Measurements from ENCODE around the gene MAML2. TPM values are rescaled to one million over a fixed set of nuclear protein-coding genes. Genes with fewer than 3 reads are reported as not detected.

Gene MAML2
- total and polyA plus RNA-seq, 9 of the 15 experiments (the other 6 are each of a cell fraction or from before 2014, with no cell fraction given): 0.79 to 6.8 (median 4.8) TPM

GRCh38 chr11:96082002-96082899 lies 260.7 kb downstream of the MAML2 start (continued):
- TF ChIP-seq, protein P1, sequence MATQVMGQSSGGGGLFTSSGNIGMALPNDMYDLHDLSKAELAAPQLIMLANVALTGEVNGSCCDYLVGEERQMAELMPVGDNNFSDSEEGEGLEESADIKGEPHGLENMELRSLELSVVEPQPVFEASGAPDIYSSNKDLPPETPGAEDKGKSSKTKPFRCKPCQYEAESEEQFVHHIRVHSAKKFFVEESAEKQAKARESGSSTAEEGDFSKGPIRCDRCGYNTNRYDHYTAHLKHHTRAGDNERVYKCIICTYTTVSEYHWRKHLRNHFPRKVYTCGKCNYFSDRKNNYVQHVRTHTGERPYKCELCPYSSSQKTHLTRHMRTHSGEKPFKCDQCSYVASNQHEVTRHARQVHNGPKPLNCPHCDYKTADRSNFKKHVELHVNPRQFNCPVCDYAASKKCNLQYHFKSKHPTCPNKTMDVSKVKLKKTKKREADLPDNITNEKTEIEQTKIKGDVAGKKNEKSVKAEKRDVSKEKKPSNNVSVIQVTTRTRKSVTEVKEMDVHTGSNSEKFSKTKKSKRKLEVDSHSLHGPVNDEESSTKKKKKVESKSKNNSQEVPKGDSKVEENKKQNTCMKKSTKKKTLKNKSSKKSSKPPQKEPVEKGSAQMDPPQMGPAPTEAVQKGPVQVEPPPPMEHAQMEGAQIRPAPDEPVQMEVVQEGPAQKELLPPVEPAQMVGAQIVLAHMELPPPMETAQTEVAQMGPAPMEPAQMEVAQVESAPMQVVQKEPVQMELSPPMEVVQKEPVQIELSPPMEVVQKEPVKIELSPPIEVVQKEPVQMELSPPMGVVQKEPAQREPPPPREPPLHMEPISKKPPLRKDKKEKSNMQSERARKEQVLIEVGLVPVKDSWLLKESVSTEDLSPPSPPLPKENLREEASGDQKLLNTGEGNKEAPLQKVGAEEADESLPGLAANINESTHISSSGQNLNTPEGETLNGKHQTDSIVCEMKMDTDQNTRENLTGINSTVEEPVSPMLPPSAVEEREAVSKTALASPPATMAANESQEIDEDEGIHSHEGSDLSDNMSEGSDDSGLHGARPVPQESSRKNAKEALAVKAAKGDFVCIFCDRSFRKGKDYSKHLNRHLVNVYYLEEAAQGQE (IDR thresholded peaks at IDR 0.05; ENCODE audit: borderline replicate concordance): peak; percentile 40; the same call in 1 of the 2 replicates
- TF ChIP-seq, protein P1 (CRISPR knock-in tag; IDR thresholded peaks at IDR 0.05; ENCODE audit: low read depth): no peak
- peak; percentile 60 for TF ChIP-seq BRD9 (IDR thresholded peaks at IDR 0.05; ENCODE audit: low read depth, partially characterized antibody)
- TF ChIP-seq TBP (optimal IDR thresholded peaks at IDR 0.05; ENCODE audit: low read depth, low read length): peak; percentile 22
- peak; percentile 81 for TF ChIP-seq MAFG (tag; conservative IDR thresholded peaks at IDR 0.05)
- TF ChIP-seq, protein P2, sequence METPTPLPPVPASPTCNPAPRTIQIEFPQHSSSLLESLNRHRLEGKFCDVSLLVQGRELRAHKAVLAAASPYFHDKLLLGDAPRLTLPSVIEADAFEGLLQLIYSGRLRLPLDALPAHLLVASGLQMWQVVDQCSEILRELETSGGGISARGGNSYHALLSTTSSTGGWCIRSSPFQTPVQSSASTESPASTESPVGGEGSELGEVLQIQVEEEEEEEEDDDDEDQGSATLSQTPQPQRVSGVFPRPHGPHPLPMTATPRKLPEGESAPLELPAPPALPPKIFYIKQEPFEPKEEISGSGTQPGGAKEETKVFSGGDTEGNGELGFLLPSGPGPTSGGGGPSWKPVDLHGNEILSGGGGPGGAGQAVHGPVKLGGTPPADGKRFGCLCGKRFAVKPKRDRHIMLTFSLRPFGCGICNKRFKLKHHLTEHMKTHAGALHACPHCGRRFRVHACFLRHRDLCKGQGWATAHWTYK (CRISPR knock-in tag; IDR thresholded peaks at IDR 0.05): 0 out of 2 replicates have a peak, but pooled peaks have one; percentile 14
- no peak for TF ChIP-seq HINFP (tag; conservative IDR thresholded peaks at IDR 0.05; ENCODE audit: low read depth)
- TF ChIP-seq ATF1 (CRISPR knock-in tag; IDR thresholded peaks at IDR 0.05): no peak
- TF ChIP-seq ATF1 (tag; IDR thresholded peaks at IDR 0.05): peak; percentile 74
- peak; percentile 66; the same call in 1 of the 2 replicates for TF ChIP-seq CC2D1A (IDR thresholded peaks at IDR 0.05)
- TF ChIP-seq NCOA1 (IDR thresholded peaks at IDR 0.05; ENCODE audit: low read depth): peak; percentile 81
- 0 out of 2 replicates have a peak, but pooled peaks have one; percentile 67 for TF ChIP-seq MTA3 (IDR thresholded peaks at IDR 0.05; ENCODE audit: borderline replicate concordance)
- no peak for TF ChIP-seq HMGN3 (IDR thresholded peaks at IDR 0.05; ENCODE audit: borderline replicate concordance, extremely low read depth, insufficient read length, low read depth, low read length)
- no peak for TF ChIP-seq SMAD2 (IDR thresholded peaks at IDR 0.05; ENCODE audit: low read depth, low read length)
- no peak for TF ChIP-seq ZNF785 (CRISPR knock-in tag; IDR thresholded peaks at IDR 0.05)

Measured in K562 (cell line).